ENCODE results near the gene SULT2B1. TPM values are rescaled to one million over a fixed set of nuclear protein-coding genes. Genes with fewer than 3 reads are reported as not detected.

Gene SULT2B1
- total and polyA plus RNA-seq, 8 donors, result 2.1 to 6.3 (median 2.9) TPM

- no peak for ATAC-seq
- Histone ChIP-seq H3K27ac (no peak overlapping the region), H3K4me1 (peaks cover 6 to 55% of the 10 kb centered on the region in 2 donors), H3K9me3 (no peaks in the 10 kb centered on the region), H3K4me3 (no peak overlapping the region), H3K36me3 (peaks cover 0 to 42% of the 10 kb centered on the region in 2 donors), H3K27me3 (no peaks in the 10 kb centered on the region)
- intact Hi-C loops (cut with DNase I), result no loop called here
- no peak for DNase-seq
- TF ChIP-seq CTCF (IDR thresholded peaks at IDR 0.05), result no peak
Observed at GRCh38 chr19:48627201-48627864, 75.4 kb downstream of the SULT2B1 start.

- Histone ChIP-seq H3K36me3 (peaks cover 0 to 42% of the 10 kb centered on the region in 2 donors), H3K4me1 (peaks cover 6 to 56% of the 10 kb centered on the region in 2 donors), H3K27ac (no peak overlapping the region), H3K9me3 (no peaks in the 10 kb centered on the region), H3K27me3 (no peaks in the 10 kb centered on the region), H3K4me3 (no peak overlapping the region)
- intact Hi-C loops (cut with DNase I), result no loop called here
- no peak for TF ChIP-seq CTCF (IDR thresholded peaks at IDR 0.05)
- ATAC-seq (no peak), DNase-seq (no peak)
Observed at GRCh38 chr19:48627865-48628314, 75.9 kb downstream of the SULT2B1 start.

GRCh38 chr19:48628486-48629296, 76.7 kb downstream of the SULT2B1 start:
- Histone ChIP-seq H3K27ac (no peak overlapping the region), H3K36me3 (peaks cover 0 to 42% of the 10 kb centered on the region in 2 donors), H3K4me3 (no peak overlapping the region), H3K27me3 (no peaks in the 10 kb centered on the region), H3K4me1 (peaks cover 14 to 56% of the 10 kb centered on the region in 2 donors), H3K9me3 (no peaks in the 10 kb centered on the region)
- DNase-seq, result no peak
- no peak for TF ChIP-seq CTCF (IDR thresholded peaks at IDR 0.05)
- intact Hi-C loops (cut with DNase I), result no loop called here
- no peak for ATAC-seq

- Histone ChIP-seq H3K9me3 (no peaks in the 10 kb centered on the region), H3K4me1 (peaks cover 19 to 56% of the 10 kb centered on the region in 2 donors), H3K27ac (no peak overlapping the region), H3K27me3 (no peaks in the 10 kb centered on the region), H3K4me3 (no peak overlapping the region), H3K36me3 (peaks cover 0 to 42% of the 10 kb centered on the region in 2 donors)
- DNase-seq (peak in 1 of 4 donors; percentile 79), ATAC-seq (no peak)
- no peak for TF ChIP-seq CTCF (IDR thresholded peaks at IDR 0.05)
- intact Hi-C loops (cut with DNase I), result no loop called here
Observed at GRCh38 chr19:48629297-48629598, 77.3 kb downstream of the SULT2B1 start.

GRCh38 chr19:48629599-48630295, 77.8 kb downstream of the SULT2B1 start:
- Histone ChIP-seq H3K36me3 (peaks cover 0 to 42% of the 10 kb centered on the region in 2 donors), H3K27me3 (no peaks in the 10 kb centered on the region), H3K9me3 (no peaks in the 10 kb centered on the region), H3K4me1 (peaks cover 21 to 56% of the 10 kb centered on the region in 2 donors), H3K27ac (peak overlapping the region in 1 of 2 donors; percentile 94), H3K4me3 (no peak overlapping the region)
- intact Hi-C loops (cut with DNase I), result no loop called here
- no peak for TF ChIP-seq CTCF (IDR thresholded peaks at IDR 0.05)
- ATAC-seq, result no peak
- DNase-seq, result no peak

Measured in left lung (tissue), 10 donors.